CD14-positive monocyte (primary cell): Measurements from ENCODE around the gene VSX2. TPM values are rescaled to one million over a fixed set of nuclear protein-coding genes. Genes with fewer than 3 reads are reported as not detected.

Source experiments
- DNase-seq, 3 donors: peaks; one replicate each; pipeline ENCODE4 v3.0.0-alpha.2; 2011 to 2022
- H2AFZ ChIP-seq: 2 replicates; pipeline ENCODE4 v1.6.0; 2012; ENCODE audit warnings: mild to moderate bottlenecking, low read depth, low read length, inconsistent platforms; ENCODE audit not compliant: insufficient read depth, poor library complexity, severe bottlenecking
- H3K27ac ChIP-seq, 2 donors: 1 replicate in 1 of 2; 2 replicates in 1 of 2; pipeline ENCODE4 v1.5.1; 2012 to 2013; ENCODE audit warnings: low read length in 2 of 2, control low read depth in 1 of 2, inconsistent platforms in 1 of 2, low read depth in 1 of 2, mild to moderate bottlenecking in 1 of 2
- H3K27me3 ChIP-seq, 2 donors: one replicate each; pipeline versions ENCODE4 v1.6.0 to v1.6.1; 2011 to 2013; ENCODE audit warnings: low read length in 2 of 2; ENCODE audit not compliant: control insufficient read depth in 2 of 2, insufficient read depth in 2 of 2
- H3K36me3 ChIP-seq, 2 donors: replicated peaks in 1 of 2; 1 replicate in 1 of 2; 2 replicates in 1 of 2; pipeline versions ENCODE4 v1.5.1 to v1.6.1; 2012 to 2013; ENCODE audit warnings: low read length in 2 of 2, control low read depth in 1 of 2, inconsistent platforms in 1 of 2, mild to moderate bottlenecking in 1 of 2; ENCODE audit not compliant: insufficient read depth in 2 of 2, control insufficient read depth in 1 of 2
- H3K4me1 ChIP-seq, 2 donors: 1 replicate in 1 of 2; 2 replicates in 1 of 2; pipeline versions ENCODE4 v1.5.1 to v1.6.1; 2012 to 2013; ENCODE audit warnings: low read length in 2 of 2, control low read depth in 1 of 2, inconsistent platforms in 1 of 2, mild to moderate bottlenecking in 1 of 2, moderate library complexity in 1 of 2; ENCODE audit not compliant: insufficient read depth in 2 of 2, control insufficient read depth in 1 of 2
- H3K4me2 ChIP-seq: replicated peaks from 2 replicates; pipeline ENCODE3; 2012; ENCODE audit warnings: low read length, moderate library complexity, mild to moderate bottlenecking; ENCODE audit not compliant: poor library complexity, severe bottlenecking; ENCODE audit errors: extremely low read depth
- H3K4me3 ChIP-seq, 3 experiments: fragments of 200-600 bp in 1 of 3; sonication (generic) in 1 of 3; replicated peaks in 1 of 3; 1 replicate in 2 of 3; 2 replicates in 1 of 3; pipeline ENCODE4 v1.5.1; 2011 to 2013; ENCODE audit warnings: low read length in 3 of 3, mild to moderate bottlenecking in 3 of 3, control low read depth in 2 of 3, low read depth in 2 of 3, inconsistent platforms in 1 of 3, moderate library complexity in 1 of 3
- H3K79me2 ChIP-seq: 2 replicates; pipeline ENCODE4 v1.6.0; 2012; ENCODE audit warnings: mild to moderate bottlenecking, control low read depth, inconsistent platforms, low read length, moderate library complexity; ENCODE audit not compliant: insufficient read depth
- H3K9ac ChIP-seq: 2 replicates; pipeline ENCODE4 v1.6.0; 2017; ENCODE audit warnings: low read length, mild to moderate bottlenecking; ENCODE audit not compliant: insufficient read depth, poor library complexity, severe bottlenecking
- H3K9me3 ChIP-seq, 2 donors: replicated peaks in 1 of 2; 1 replicate in 1 of 2; 2 replicates in 1 of 2; pipeline versions ENCODE4 v1.5.1 to v1.6.1; 2012 to 2013; ENCODE audit warnings: low read length in 2 of 2, control low read depth in 1 of 2; ENCODE audit not compliant: control insufficient read depth in 1 of 2, insufficient read depth in 1 of 2
- H4K20me1 ChIP-seq: 2 replicates; pipeline ENCODE4 v1.6.0; 2012; ENCODE audit warnings: mild to moderate bottlenecking, low read length, control low read depth, moderate library complexity; ENCODE audit not compliant: insufficient read depth
- H3K27ac Mint-ChIP-seq, 7 donors: one replicate each; pipeline ENCODE4 v1.8.0; 2020; ENCODE audit warnings: mild to moderate bottlenecking in 7 of 7, mixed read lengths in 7 of 7, moderate library complexity in 6 of 7, inconsistent platforms in 2 of 7
- H3K27me3 Mint-ChIP-seq, 3 donors: one replicate each; pipeline ENCODE4 v1.8.0; 2021 to 2022; ENCODE audit warnings: low read depth in 3 of 3, mild to moderate bottlenecking in 3 of 3, mixed read lengths in 3 of 3, moderate library complexity in 3 of 3, inconsistent platforms in 1 of 3
- H3K36me3 Mint-ChIP-seq, 2 donors: one replicate each; pipeline ENCODE4 v1.8.0; 2020; ENCODE audit warnings: mixed read lengths in 2 of 2, inconsistent platforms in 1 of 2, mild to moderate bottlenecking in 1 of 2
- H3K4me1 Mint-ChIP-seq: one replicate; pipeline ENCODE4 v1.8.0; 2020; ENCODE audit warnings: mild to moderate bottlenecking, mixed read lengths
- H3K4me3 Mint-ChIP-seq, 2 donors: one replicate each; pipeline ENCODE4 v1.8.0; 2020; ENCODE audit warnings: mild to moderate bottlenecking in 2 of 2, mixed read lengths in 2 of 2, moderate library complexity in 1 of 2
- H3K9me3 Mint-ChIP-seq, 7 donors: one replicate each; pipeline ENCODE4 v1.8.0; 2020 to 2022; ENCODE audit warnings: mixed read lengths in 7 of 7, mild to moderate bottlenecking in 6 of 7, moderate library complexity in 6 of 7, inconsistent platforms in 2 of 7
- CTCF ChIP-seq: fragments of 200-600 bp; IDR thresholded peaks from one replicate; pipeline ENCODE4 v1.8.0; 2022; ENCODE audit warnings: antibody characterized with exemption, mild to moderate bottlenecking
- WGBS: methylation state at CpG from one replicate; pipeline ENCODE4 v1.1.5; 2013; ENCODE audit warnings: missing lambda C conversion rate; ENCODE audit not compliant: insufficient coverage; 5-methylcytosine and 5-hydroxymethylcytosine counted together
- intact Hi-C, 2 donors: fragments of 100-400 bp; cut with micrococcal nuclease; formaldehyde crosslinking; loops; one replicate each; pipeline versions ENCODE4 v1.15.0 to v1.15.1; 2023
- polyA plus RNA-seq, 3 donors: library from polyadenylated mRNA; depleted of rRNA in 1 of 3; unstranded in 2 of 3; stranded (reverse) in 1 of 3; fragments of 300-500 nt in 2 of 3; fragments of >200 nt in 1 of 3; fragmentation: Illumina TruSeq in 2 of 3; gene quantifications; 1 replicate in 2 of 3; 2 replicates in 1 of 3; pipeline ENCODE4 v1.2.3, GENCODE V29; 2012 to 2021
- small RNA-seq: library from RNA; depleted of rRNA; stranded (forward); fragments of <200 nt; gene quantifications from one replicate; pipeline ENCODE3, GENCODE V24; 2012; ENCODE audit warnings: low read depth; ENCODE audit not compliant: insufficient read length

VSX2 gene
- polyA plus RNA-seq, 3 donors: not detected

- Mint-ChIP-seq H3K36me3 (no peaks in the 10 kb centered on the region), H3K27me3 (peaks cover 0 to 2% (median 0%) of the 10 kb centered on the region in 3 donors), H3K4me3 (no peak overlapping the region), H3K27ac (peak overlapping the region in 1 of 7 donors; percentile 14), H3K4me1 (peaks cover 13% of the 10 kb centered on the region), H3K9me3 (no peaks in the 10 kb centered on the region)
- no peak overlapping the region for H3K27ac ChIP-seq
- H3K4me2 ChIP-seq: no peak overlapping the region
- H3K9ac ChIP-seq: no peak overlapping the region
- peak in 1 of 3 donors; percentile 32 for DNase-seq
- H3K4me3 ChIP-seq: no peak overlapping the region
- H2AFZ ChIP-seq: peak overlapping the region; percentile 51
- intact Hi-C loops: no loop called here
- H3K36me3 ChIP-seq: no peaks in the 10 kb centered on the region
- no peaks in the 10 kb centered on the region for H3K79me2 ChIP-seq
- no peaks in the 10 kb centered on the region for H3K9me3 ChIP-seq
- peaks cover 0 to 9% of the 10 kb centered on the region in 2 donors for H3K4me1 ChIP-seq
- no peak for TF ChIP-seq CTCF
- WGBS: 97% methylated on average over 4 of the region's 8 CpGs
- no peaks in the 10 kb centered on the region for H4K20me1 ChIP-seq
- H3K27me3 ChIP-seq: no peaks in the 10 kb centered on the region
These were observed 70.1 kb downstream of the VSX2 start for GRCh38 chr14:74309125-74310022.

GRCh38 chr14:74312161-74312560 is 72.9 kb downstream of the VSX2 start:
- no peak overlapping the region for H3K27ac Mint-ChIP-seq
- intact Hi-C loops: no loop called here

More at GRCh38 chr14:74312161-74312560, 72.9 kb downstream of the VSX2 start:
- H3K27ac ChIP-seq: no peak overlapping the region
- no peak overlapping the region for H3K4me3 Mint-ChIP-seq
- no peaks in the 10 kb centered on the region for H3K36me3 Mint-ChIP-seq
- H2AFZ ChIP-seq: no peak overlapping the region
- no peak overlapping the region for H3K9ac ChIP-seq
- DNase-seq: no peak
- no peaks in the 10 kb centered on the region for H3K9me3 Mint-ChIP-seq
- H3K27me3 ChIP-seq: no peaks in the 10 kb centered on the region
- H4K20me1 ChIP-seq: no peaks in the 10 kb centered on the region
- no peaks in the 10 kb centered on the region for H3K36me3 ChIP-seq
- peaks cover 1 to 2% (median 2%) of the 10 kb centered on the region in 3 donors for H3K27me3 Mint-ChIP-seq
- peaks cover 0 to 9% of the 10 kb centered on the region in 2 donors for H3K4me1 ChIP-seq
- H3K79me2 ChIP-seq: no peaks in the 10 kb centered on the region
- no peak for TF ChIP-seq CTCF
- no peak overlapping the region for H3K4me3 ChIP-seq
- H3K4me2 ChIP-seq: no peak overlapping the region
- H3K9me3 ChIP-seq: no peaks in the 10 kb centered on the region
- WGBS: 90% methylated on average over 2 of the region's 2 CpGs
- H3K4me1 Mint-ChIP-seq: peaks cover 13% of the 10 kb centered on the region

Small RNA genes lying within 50 kb of the gene (small RNA-seq; reads per million reads assigned to genes)
- not detected for gene AC006349.1

Other genes starting within 250 kb of the VSX2 start
- 1 to 10 TPM; 2.3 to 4.3 (median 2.7) TPM for gene ENTPD5, start 220.2 kb upstream of the VSX2 start, polyA plus RNA-seq
- under 1 TPM in 2 of 3 donors, not detected in 1; 0.01 to 0.94 TPM for gene BBOF1, start 220.1 kb upstream of the VSX2 start, polyA plus RNA-seq
- gene ALDH6A1, start 155.0 kb upstream of the VSX2 start, polyA plus RNA-seq: 10 to 100 TPM in 1 of 3 donors, 1 to 10 TPM in 2; 2.5 to 15.1 (median 8.8) TPM
- gene LIN52, start 154.5 kb upstream of the VSX2 start, polyA plus RNA-seq: 1 to 10 TPM; 2.9 to 7.2 (median 4.8) TPM
- gene ABCD4, start 63.5 kb downstream of the VSX2 start, polyA plus RNA-seq: 10 to 100 TPM; 13.9 to 54.1 (median 14.2) TPM
- not detected for gene VRTN, start 109.0 kb downstream of the VSX2 start, polyA plus RNA-seq
- gene SYNDIG1L, start 186.8 kb downstream of the VSX2 start, polyA plus RNA-seq: not detected